GM21390 (cell line): Measurements from ENCODE around the gene CAMTA1.

Source experiments
- ATAC-seq: cut with Tn5 transposase; IDR thresholded peaks from one replicate; pipeline ENCODE4 v1.9.1; 2021; ENCODE audit not compliant: unreplicated experiment

The CAMTA1 gene

DNA sequence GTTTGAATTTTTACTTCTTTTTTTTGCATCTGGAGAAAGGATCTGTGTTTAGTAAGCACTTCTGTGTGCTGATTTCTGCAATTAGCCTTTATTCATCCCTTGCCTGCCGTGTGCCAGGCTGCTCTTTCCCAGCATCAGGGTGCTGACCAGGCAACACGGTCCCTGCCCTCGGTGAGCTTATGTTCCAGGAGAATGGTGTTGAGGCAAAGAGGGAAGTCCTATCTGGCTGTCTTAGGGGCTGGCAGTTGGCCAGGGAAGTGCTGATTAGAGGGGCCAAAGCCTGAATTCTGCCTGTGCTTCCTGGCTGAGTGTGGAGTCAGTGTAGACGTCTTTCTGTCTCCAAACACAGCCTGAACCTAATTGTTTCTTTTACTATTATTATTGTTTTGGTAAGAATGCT, 187.1 kb downstream of the CAMTA1 start:
- ATAC-seq, result no peak

DNA sequence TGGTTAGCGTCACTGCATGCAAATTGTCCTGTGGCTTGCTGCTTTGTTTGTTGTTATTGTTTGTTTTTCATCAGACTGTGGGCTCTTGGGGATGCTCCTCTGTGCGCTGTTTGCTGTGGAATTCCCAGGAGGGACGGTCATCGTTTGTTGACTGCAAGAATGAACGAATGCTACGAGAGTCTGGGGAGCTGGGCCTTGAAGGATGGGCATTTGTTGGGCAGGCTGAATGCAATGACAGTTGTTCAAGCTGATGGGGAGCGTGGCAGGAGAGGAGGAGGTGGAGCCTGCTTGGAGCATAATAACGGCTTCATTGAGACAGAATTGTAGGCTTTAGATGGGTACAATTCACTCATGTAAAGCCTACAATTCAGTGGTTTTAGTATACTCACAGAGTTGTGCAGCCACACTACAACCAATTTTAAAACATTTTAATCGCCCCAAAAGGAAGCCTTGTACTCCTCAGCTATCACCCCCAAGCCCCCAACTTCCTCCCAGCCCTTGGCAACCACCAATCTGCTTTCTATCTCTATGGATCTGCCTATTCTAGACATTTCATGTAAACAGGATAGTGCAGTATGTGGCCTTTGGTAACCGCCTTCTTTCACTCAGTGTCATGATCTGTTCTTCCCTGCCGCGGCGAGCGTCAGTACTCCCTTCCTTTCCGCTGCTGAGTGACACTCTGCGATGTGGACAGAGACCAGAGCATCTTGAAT, 190.2 kb downstream of the CAMTA1 start:
- no peak for ATAC-seq

DNA sequence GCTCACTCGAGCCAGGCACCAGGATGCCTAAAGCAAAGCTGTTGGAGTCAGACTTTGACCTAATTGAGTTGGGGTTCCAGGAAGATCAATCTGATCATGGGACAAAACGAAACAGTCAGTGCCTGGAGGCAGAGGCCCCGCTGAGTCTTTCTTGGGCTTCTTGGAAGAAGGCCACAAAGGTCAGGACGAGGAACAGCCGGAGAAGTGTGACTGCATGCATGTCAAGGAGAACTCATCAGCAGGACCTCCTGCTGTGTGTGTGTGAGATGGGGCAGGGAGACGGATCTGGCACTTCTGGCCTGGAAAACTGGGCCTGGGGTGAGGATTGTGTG, 190.8 kb downstream of the CAMTA1 start:
- no peak for ATAC-seq

DNA sequence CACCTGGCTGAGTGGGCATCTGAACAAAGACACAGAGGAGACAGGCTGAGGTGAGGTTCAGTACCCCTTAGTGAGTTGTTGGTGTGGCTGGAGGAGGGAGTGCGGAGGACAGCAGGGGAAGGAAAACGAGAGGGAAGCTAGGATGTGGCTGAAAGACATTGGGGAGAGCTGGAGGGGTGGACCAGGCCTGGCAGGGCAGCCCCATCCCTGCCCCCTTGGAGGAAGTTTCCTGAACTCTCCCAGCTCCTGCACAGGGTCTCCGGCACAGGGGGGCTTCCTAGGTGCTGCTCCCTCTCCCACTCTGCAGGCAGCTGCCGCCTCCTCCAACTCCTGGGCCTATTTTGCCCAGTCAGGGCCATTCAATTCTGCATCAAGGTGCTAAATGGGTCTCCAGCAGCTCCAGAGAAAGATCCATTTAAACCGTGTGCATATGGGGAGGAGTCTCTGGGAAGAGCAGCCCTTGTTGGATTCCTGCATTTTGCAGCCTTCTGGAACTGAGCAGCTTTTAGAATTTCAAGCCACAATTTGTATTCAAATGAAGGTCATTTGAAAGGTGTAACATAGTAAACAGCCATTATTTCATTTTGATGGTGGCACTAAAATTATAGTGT, 193.9 kb downstream of the CAMTA1 start:
- ATAC-seq, result no peak

DNA sequence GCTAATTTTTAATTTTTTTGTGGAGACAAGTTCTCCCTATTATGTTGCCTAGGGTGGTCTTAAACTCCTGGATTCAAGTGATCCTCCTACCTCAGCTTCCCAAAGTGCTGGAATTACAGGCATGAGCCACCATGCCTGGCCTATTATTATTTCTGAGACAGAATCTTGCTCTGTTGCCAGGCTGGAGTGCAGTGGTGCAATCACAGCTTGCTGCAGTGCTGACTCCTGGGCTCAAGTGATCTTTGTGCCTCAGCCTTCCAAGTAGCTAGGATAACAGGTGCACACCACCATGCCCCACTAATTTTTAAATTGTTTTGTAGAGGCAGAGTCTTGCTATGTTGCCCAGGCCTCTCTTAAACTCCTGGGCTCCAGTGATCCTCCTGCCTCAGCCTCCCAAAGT, 196.3 kb downstream of the CAMTA1 start:
- ATAC-seq, result no peak

DNA sequence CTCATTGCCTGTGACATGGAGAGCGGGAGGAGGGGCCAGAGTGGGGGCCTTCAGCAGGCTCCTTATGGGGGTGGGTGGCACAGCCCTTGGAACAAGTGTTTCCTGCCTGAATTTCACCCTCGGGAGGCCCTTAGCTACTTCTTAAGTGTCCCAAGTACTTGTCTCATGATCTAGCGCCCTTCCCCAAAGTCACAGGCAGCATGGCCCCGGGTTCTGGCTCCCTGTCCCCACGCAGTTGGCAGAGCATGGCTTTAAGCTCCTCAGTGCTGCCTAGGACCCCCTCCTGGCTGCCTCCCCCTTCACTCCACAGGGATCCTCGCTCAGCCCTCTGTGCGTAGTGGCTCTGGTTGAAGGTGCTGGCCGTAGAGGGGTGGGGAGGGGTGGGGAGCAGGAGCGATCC, 197.2 kb downstream of the CAMTA1 start:
- no peak for ATAC-seq

DNA sequence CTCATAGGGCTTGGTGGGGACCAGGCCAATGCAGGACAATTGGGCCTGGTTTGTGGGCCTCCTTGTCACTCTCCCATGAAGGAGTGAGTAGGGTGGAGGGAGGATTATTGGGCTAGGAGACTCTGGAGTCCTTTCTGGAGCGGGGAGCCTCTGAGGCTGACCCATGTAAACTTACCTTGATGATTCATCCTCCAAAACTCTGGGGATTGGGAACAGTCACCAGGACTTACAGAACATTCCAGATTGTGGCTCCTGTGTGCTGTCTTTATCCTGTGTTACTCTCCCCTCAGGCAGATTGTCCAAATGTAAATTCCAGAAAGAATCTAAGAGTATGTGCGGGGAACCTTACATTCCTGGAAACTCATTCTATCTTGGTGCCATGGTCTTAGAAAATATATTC, 197.6 kb downstream of the CAMTA1 start:
- no peak for ATAC-seq

DNA sequence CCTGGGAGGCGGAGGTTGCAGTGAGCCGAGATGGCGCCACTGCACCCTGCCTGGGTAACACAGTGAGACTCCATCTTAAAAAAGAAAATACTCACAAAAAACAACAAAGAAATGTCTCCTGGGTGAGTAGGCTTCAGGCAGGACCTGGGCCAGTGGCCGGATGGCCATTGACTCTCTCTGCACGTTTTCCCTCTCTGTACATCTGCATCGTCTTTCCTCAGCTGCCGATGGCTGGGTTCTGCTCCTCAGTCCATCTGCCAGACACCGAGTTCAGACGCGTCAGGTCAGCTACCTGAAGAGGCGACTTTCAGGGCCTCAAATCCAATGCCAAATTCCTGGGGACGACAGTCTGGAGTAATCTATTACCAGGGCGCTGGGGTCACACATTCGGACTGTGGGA, 199.3 kb downstream of the CAMTA1 start:
- no peak for ATAC-seq

DNA sequence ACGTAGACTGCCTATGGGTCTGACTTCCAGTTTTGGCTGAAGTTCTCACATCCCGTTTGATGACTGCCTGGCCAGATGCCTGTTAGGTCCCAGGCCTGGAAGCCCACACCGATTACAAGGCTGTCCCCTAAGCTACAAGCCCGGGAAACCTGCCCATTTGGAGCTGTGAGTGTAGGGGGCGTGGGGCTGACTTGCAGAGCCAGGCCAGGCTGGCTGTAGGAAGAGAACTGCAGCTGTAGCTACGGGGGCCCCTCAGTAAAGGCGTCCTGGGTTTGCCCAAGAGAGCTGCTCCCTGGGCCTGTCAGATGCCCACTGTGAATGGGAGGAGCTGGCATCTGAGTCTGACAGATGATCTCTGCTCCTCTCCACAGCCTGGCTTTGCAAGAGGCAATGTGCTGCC, 199.7 kb downstream of the CAMTA1 start:
- no peak for ATAC-seq

DNA sequence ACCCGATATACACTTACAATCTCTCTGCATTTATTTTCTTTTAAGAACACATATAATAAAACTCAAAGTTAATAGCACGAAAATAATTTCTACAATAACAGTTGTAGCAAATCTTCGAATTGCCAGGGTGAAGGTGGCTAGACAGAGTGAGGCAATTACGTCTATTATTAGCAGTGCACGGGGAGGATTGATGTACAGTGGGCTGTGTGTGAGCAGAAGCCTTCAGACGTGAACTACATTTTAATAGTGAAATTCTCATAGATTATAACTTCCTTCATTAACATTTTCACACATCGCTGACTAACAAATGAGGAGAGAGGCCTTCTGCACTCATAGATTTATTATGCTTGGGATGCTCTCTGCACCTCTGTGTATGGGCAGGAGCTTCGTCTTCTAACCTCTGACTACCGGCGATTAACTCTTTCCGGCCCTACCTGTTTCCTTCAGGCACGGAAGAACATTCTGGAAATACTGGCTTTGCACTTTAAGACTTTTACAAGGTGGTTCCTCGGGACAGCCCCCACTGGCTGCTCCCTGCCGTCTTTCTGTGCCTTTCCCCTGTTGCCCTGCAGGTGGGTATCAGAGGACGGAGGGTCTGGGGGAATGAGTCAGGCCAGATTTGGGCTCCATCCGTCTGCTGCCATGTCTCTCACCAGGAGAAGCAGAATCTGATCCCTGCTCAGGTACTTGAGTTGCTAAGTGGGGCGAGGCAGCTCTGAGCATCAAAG, 200.5 kb downstream of the CAMTA1 start:
- ATAC-seq, result no peak

DNA sequence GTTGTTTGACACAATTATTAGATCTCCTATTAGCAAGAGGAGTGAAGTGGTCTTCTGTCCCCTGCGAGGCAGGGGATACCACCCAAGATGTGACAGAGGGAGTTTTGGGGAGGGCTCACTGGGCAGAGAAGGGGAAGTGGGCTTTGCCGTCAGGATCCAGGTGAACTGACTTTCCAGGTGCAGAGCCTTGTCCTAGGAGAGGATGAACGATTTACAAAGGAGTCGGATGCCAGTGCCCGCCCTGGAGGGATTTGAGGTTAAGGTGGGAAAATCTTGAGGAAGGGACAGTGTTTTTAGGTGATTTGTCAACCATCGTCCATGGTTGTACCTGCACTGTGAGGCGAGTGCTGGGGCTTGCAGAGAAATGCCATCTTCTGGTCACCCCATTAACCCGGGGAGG, 201.0 kb downstream of the CAMTA1 start:
- ATAC-seq, result no peak

DNA sequence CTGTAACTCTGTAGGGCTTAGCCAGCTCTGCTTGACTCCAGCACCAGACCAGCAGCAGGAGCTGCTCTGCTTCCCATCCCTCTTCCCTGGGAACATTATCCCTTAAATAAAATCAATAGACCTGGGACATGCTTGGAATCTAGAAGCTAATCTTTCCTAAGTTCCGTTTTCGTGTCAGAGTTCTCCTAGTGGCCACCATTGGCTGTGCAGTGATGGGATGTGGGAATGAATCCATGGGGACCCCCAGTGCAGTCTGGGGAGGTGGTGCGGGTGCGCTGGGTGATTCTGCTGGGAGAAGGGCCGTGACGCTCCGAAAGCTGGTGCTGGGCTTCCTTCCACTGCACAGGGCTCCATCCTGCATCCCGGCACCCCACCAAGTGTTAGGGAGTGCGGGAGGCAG, 202.7 kb downstream of the CAMTA1 start:
- ATAC-seq, result no peak

DNA sequence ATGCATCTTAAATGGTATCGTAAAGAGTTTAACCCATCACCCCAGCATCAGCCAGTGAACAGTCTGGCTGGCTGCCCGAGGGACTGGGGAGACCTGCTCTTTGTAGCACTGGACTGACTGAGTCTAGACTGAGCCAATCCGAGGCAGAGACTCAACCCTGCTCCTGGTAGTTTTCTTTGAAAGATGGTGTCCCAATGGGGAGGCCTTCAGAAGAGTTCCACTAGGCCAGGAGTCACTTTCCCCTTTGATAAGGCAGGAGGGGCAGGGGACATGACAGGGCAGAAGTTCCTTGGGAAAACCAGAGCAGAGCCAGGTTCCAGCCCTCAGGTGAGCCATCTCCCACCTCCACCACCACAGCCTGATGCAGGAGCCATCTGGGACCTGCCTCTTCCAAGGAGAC, 203.5 kb downstream of the CAMTA1 start:
- ATAC-seq, result no peak

DNA sequence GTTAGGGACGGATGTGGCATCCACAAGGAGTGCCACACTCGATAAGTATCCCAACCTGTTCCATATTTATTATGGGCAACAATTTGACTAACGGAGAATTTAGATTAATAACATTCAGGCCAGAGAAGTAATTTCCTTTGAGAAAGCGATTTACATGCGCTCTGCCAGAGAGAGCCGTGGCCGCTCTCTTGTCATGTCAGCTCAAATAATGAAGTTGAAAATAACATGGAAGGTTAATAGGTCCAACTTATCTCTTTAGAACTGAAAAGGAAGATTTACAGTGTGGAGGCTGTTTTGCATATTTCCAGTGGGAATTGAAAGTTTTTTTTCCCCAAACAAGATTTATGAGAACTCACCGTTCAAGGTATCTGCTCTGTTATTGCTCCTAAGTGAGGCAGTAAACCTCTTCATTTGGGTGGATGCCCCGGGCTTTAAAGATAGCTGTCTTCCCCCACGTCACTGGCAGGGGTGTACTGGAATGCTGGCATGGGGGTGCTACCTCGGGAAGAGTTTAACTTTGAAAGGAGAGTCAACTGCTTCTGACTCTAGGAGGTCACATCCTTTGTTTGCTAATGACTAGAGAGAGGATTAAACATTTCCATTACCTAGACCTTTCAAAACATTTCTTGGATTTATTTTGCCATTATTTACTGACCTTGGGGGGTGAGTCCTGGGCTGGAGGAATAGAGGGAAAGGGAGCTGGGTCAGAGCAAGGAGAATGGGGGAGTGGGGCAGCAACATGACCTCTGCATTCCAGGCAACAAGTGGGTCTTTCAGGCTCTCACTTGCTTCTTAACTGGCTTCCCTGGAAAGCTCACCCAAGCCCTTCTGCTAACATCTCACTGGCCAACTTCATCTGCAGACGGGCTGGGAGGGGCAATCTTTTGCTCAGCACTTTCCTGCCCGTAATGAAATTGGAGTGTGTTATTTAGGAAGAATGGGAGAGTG, 204.2 kb downstream of the CAMTA1 start:
- no peak for ATAC-seq

DNA sequence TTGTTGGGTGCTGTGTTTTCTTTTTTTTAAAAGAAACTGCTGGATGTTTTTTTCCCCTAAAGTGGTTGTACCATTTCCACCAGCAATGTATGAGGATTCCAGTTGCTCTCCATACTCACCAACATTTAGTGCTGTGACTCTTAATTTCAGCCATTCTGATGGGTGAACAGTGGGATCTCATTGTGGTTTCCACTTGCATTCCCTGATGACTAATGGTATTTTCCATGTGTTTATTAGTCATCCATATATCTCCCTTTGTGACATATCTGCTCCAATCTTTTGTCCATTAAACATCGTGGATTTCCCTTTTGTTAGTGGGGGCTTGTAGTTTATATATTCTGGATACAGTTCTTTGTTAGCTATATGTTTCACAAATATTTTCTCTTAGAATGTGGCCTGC, 206.0 kb downstream of the CAMTA1 start:
- ATAC-seq, result no peak

DNA sequence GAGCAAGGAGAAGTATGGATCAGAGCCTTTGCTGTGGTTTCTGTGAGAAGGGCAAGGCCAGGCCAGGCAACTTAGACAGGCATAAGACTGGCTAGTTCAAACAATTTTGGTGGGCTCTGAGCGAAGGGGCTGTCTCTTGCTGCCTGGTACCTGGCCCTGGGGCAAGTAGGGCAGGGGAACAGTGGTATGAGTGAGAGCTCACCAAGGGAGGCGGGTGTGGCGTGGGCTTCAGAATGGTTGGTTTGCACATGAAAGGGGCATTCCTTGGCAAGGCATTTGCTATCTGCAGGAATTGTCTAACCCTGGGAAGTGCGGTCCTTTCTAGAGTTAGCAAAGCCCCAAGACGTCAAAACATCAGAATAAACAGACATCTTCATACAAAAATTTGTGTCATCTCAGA, 210.5 kb downstream of the CAMTA1 start:
- no peak for ATAC-seq

DNA sequence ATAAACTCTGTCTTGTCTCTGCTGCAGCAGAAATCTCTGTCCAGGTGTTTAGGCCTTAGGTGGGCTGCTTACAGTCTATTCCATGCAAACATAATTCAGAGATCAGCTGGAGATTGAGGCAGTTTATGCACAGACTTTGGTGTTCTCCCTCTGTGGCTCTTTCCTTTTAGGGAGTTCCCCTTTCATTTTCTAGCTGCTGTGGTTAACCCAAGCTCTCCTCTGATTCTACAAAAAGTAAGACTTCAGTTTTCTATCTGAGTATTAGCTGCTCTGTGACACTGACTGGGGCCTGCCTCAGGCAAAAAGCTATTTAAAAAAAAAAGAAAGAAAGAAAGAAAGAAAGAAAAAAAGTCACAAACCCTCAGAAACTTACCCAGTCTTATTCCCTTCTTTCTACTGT, 211.1 kb downstream of the CAMTA1 start:
- no peak for ATAC-seq

DNA sequence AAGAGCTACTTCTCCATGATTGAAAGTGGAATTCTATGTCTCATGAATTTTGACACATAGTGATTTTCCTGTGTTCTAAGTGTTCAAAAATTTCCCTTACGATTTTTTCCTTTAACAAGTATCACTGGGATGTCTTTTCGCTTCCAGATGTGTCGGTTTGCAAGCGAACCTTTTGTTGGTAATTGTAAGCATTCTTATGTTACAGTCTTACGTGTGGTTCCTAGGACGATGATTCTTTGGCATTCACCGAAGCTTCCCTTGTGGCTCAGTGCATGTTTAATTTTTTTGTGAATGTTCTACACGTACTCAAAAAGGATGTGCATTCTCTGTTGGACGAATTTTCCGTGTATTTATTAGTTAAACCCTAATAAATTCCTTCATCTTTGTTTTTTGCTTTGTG, 211.6 kb downstream of the CAMTA1 start:
- no peak for ATAC-seq

DNA sequence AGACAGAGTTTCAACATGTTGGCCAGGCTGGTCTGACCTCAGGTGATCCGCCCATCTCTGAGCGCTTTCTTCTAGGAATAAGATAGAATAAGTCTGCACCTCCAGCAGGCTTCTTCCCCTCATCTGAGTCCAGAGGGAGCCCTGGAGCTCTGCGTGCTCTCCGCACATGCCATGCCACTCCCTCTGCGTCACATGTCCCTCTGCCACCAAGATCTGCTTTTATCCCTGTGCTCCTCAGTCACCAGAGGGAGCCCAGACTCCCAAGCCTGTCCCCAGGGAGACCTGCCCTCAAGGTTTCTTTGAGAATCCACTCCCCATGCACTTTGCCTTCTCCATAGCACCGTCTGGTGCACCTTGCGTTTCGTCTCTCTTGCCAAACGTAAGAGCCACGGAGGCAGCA, 213.0 kb downstream of the CAMTA1 start:
- ATAC-seq, result no peak

DNA sequence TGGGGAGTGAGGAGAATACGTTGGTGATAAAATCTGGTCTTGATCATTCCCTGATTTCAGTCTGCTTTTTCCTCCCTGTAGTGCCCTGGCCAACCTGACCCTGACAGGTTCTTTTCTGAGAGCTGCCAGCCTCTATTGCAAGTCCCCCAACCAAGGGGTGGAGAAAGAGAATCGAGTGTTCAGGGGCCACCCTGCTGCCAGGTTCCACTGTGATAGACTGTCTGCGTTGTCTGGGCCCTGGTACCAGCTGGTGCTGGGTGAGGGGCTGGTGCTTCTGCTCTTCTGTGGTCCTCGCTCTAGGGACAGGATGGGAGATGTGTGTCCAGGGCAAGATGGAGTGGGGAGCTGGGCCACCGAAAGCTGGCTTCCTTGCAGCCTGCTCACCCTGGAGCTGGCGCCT, 214.6 kb downstream of the CAMTA1 start:
- no peak for ATAC-seq

DNA sequence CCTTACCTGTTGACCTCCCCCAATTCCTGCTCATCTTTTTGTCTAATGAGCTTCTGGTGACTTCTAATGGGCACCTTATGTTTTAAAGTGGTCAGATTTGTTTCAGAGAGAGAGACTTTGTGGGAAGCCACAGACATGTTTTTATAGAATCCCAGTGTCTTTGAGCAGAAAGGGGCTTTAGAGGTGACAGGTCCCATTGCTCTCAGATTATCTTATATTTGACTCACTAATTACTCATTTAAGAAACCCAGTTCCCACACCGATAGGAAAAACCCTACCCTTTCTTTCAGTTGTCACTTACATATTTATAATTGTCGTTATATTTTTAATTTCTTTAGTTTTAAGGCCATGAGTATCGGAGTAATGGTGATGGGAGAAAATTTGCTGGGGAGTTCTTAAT, 215.5 kb downstream of the CAMTA1 start:
- ATAC-seq, result no peak
